Lung (tissue), 12 donors: ENCODE data around the gene CTSZ. TPM values are rescaled to one million over a fixed set of nuclear protein-coding genes. Genes with fewer than 3 reads are reported as not detected.

ENCODE experiments used
- ATAC-seq: fragments of 200-7000 bp; cut with Tn5 transposase; one replicate; pipeline ENCODE4 v1.9.1; 2020; ENCODE audit warnings: moderate number of reproducible peaks; ENCODE audit not compliant: insufficient read depth, low FRiP score
- DNase-seq, 3 donors: peaks; one replicate each; pipeline ENCODE4 v3.0.0-alpha.2; 2013 to 2017
- H3K27ac ChIP-seq, 2 donors: one replicate each; pipeline ENCODE4 v1.5.1; 2013; ENCODE audit warnings: mild to moderate bottlenecking in 2 of 2, moderate library complexity in 2 of 2, control low read depth in 1 of 2, inconsistent platforms in 1 of 2, low read depth in 1 of 2, low read length in 1 of 2
- H3K27me3 ChIP-seq, 3 donors: one replicate each; pipeline ENCODE4 v1.5.1; 2013; ENCODE audit warnings: low read length in 2 of 3; ENCODE audit not compliant: control insufficient read depth in 3 of 3, insufficient read depth in 3 of 3
- H3K36me3 ChIP-seq, 4 donors: one replicate each; pipeline ENCODE4 v1.5.1; 2013; ENCODE audit warnings: low read length in 4 of 4, mild to moderate bottlenecking in 1 of 4, moderate library complexity in 1 of 4; ENCODE audit not compliant: control insufficient read depth in 4 of 4, insufficient read depth in 4 of 4
- H3K4me1 ChIP-seq, 5 donors: one replicate each; pipeline ENCODE4 v1.5.1; 2013; ENCODE audit warnings: low read length in 5 of 5, mild to moderate bottlenecking in 2 of 5, moderate library complexity in 1 of 5; ENCODE audit not compliant: control insufficient read depth in 5 of 5, insufficient read depth in 5 of 5
- H3K4me3 ChIP-seq: one replicate; pipeline ENCODE4 v1.5.1; 2013; ENCODE audit warnings: mild to moderate bottlenecking, control low read depth, moderate library complexity
- H3K9ac ChIP-seq, 2 donors: one replicate each; pipeline ENCODE4 v1.5.1; 2013; ENCODE audit warnings: low read length in 2 of 2, control low read depth in 1 of 2; ENCODE audit not compliant: insufficient read depth in 1 of 2
- H3K9me3 ChIP-seq, 4 donors: one replicate each; pipeline ENCODE4 v1.5.1; 2013; ENCODE audit warnings: low read length in 3 of 4, mild to moderate bottlenecking in 1 of 4, moderate library complexity in 1 of 4; ENCODE audit not compliant: control insufficient read depth in 4 of 4, insufficient read depth in 3 of 4
- WGBS, 2 donors: extraction: QIAGEN DNeasy Blood & Tissue Kit; methylation state at CpG; one replicate each; pipeline ENCODE4 v1.1.7; 2013; 5-methylcytosine and 5-hydroxymethylcytosine counted together
- polyA plus RNA-seq, 2 donors: library from polyadenylated mRNA; stranded (reverse); fragments of 200-250 nt; gene quantifications; one replicate each; pipeline ENCODE4 v1.2.1, GENCODE V29; 2013
- total RNA-seq, 2 donors: library from RNA; depleted of rRNA in 1 of 2; stranded (reverse); fragments of >200 nt in 1 of 2; gene quantifications; one replicate each; pipeline ENCODE4 v1.2.1, GENCODE V29; 2014 to 2021
- TF ChIP-seq, protein P1 (sequence below): IDR thresholded peaks from 2 replicates; pipeline ENCODE4 v1.5.1; 2012; ENCODE audit warnings: mild to moderate bottlenecking; ENCODE audit errors: control extremely low read depth, extremely low read depth
- donor health status: control.
- donor health status: control.
- donor health status: Bipolar disorder and iron deficiency.
- donor health status: healthy.
- donor health status: DM: yes; HTN: yes; CAD: no.

CTSZ gene
- total and polyA plus RNA-seq, 4 donors: 105 to 558 (median 291) TPM

DNA sequence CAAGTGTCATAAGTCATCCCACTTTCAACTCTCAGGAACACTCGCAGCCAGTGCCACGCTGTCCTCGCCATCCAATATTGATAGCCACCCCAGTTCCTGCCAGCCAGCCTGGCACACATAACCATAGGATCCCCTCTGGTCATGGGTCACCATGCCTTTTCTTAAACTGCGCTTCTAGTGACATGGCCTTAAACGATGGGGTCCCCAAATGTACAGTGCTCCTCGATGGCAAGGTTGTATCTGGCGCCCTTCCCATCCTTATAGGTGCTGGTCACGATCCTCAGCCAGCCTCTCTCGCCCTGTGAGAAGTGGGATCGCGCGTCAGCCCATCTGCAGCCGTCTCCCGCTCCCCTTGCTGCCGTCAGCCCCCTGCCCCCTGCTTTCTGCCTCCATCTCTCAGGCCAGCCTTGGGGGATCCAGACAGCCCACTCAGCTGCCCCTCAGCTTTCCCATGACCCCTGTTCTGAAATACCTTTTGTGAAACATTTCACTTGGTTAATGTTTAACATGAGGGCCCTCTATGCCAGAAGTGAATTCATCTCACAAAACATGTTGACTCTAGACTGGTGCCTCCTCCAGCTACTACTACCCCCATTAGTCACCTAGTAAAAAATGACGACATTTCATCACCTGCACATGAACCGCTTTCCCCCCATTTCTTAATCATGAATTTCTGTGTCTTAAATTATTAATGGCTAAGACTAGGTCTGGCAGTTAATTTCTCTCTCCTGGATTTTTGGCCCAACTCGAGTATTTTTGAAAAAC is 11.4 kb downstream of the CTSZ start:
- H3K36me3 ChIP-seq: peaks cover 3 to 68% (median 36%) of the 10 kb centered on the region in 4 donors
- H3K9ac ChIP-seq: no peak overlapping the region
- DNase-seq (peak in 2 of 3 donors; percentile 48 to 79), ATAC-seq (no peak)
- TF ChIP-seq, protein P1, sequence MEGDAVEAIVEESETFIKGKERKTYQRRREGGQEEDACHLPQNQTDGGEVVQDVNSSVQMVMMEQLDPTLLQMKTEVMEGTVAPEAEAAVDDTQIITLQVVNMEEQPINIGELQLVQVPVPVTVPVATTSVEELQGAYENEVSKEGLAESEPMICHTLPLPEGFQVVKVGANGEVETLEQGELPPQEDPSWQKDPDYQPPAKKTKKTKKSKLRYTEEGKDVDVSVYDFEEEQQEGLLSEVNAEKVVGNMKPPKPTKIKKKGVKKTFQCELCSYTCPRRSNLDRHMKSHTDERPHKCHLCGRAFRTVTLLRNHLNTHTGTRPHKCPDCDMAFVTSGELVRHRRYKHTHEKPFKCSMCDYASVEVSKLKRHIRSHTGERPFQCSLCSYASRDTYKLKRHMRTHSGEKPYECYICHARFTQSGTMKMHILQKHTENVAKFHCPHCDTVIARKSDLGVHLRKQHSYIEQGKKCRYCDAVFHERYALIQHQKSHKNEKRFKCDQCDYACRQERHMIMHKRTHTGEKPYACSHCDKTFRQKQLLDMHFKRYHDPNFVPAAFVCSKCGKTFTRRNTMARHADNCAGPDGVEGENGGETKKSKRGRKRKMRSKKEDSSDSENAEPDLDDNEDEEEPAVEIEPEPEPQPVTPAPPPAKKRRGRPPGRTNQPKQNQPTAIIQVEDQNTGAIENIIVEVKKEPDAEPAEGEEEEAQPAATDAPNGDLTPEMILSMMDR: no peak
- H3K4me1 ChIP-seq: peaks cover 0 to 5% (median 0%) of the 10 kb centered on the region in 5 donors
- H3K27me3 ChIP-seq: no peaks in the 10 kb centered on the region
- no peaks in the 10 kb centered on the region for H3K9me3 ChIP-seq
- H3K27ac ChIP-seq: no peak overlapping the region
- H3K4me3 ChIP-seq: no peak overlapping the region
- 82 to 84% methylated on average over 18 of the region's 18 CpGs for WGBS, 2 donors

DNA sequence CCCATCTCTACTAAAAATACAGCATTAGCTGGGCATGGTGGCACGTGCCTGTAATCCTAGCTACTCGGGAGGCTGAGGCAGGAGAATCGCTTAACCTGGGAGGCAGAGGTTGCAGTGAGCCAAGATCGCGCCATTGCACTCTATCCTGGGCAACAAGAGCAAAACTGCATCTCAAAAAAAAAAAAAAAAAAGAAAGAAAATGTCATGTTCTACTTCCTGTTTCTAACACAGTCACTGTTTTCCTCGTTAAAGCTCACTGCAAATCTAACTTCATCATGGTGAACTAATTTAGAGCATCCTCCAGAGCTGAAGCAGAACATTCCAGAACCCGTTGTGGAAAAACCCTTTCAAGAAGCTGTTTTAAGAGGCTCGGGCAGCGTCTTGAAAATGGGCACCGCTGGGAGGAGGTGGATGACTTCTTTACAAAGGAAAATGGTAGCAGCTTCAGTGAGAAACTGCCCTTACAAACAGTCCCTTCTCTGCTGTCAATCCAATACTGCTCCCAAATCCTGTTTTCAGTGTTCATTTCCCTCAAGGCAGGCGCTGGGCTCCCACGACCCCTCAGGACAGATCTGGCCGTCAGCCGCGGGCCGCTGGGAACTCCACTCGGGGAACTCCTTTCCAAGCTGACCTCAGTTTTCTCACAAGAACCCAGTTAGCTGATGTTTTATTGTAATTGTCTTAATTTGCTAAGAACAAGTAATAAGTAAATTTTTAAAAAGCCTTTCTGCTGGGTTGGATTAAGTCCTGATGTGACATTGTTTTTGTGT is 12.5 kb downstream of the CTSZ start:
- Histone ChIP-seq H3K36me3 (peaks cover 6 to 68% (median 42%) of the 10 kb centered on the region in 4 donors), H3K9me3 (no peaks in the 10 kb centered on the region), H3K4me3 (no peak overlapping the region), H3K27me3 (no peaks in the 10 kb centered on the region), H3K4me1 (peaks cover 0 to 5% (median 0%) of the 10 kb centered on the region in 5 donors), H3K27ac (peak overlapping the region in 1 of 2 donors; percentile 14), H3K9ac (no peak overlapping the region)
- DNase-seq: no peak
- TF ChIP-seq, protein P1: no peak
- WGBS, 2 donors: 85 to 86% methylated on average over 17 of the region's 17 CpGs
- ATAC-seq: no peak

DNA sequence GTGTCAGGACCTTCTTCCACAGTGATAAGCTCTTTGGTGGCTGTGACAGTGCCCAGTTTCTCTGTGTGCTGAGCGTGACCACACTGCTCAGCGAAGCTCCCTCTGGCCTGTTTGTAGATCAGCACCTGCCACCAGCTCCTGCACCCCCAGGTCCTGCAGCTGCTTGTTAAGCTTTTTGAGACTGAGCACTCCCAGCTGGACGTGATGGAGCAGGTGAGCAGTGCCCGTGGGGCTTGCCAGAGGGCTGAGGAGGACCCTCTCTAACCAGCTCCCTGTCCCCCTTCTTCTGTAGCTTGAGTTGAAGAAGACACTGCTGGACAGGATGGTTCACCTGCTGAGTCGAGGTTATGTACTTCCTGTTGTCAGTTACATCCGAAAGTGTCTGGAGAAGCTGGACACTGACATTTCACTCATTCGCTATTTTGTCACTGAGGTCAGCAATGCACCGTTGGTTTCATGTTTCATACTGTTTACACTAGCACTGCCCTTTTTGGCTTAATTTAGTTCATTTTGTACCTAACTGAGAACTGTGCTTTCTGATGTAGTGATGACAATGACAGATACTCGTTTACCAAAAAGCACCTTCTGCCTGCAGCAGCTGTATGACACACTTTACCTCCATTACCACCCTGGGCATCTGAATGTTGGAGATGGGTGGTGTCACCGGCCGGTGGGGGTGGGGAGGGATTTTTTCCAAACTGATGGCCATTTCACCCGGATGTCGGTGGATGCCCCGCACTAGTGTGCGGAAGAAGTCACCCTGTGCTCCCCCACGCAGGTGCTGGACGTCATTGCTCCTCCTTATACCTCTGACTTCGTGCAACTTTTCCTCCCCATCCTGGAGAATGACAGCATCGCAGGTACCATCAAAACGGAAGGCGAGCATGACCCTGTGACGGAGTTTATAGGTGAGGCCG is 13.5 kb downstream of the CTSZ start:
- H3K9me3 ChIP-seq: no peaks in the 10 kb centered on the region

More for the DNA sequence above, 13.5 kb downstream of the CTSZ start:
- DNase-seq (no peak), ATAC-seq (no peak)
- no peak overlapping the region for H3K9ac ChIP-seq
- H3K36me3 ChIP-seq: peaks cover 10 to 68% (median 51%) of the 10 kb centered on the region in 4 donors
- TF ChIP-seq, protein P1: no peak
- no peak overlapping the region for H3K27ac ChIP-seq
- H3K4me3 ChIP-seq: no peak overlapping the region
- peaks cover 0 to 5% (median 0%) of the 10 kb centered on the region in 5 donors for H3K4me1 ChIP-seq
- 88% methylated on average over 23 of the region's 23 CpGs for WGBS, 2 donors
- H3K27me3 ChIP-seq: no peaks in the 10 kb centered on the region
